ENCODE measurements around the gene SLC9A4. TPM values are rescaled to one million over a fixed set of nuclear protein-coding genes. Genes with fewer than 3 reads are reported as not detected.
A peak's percentile ranks its signal among the peaks of the same experiment; 100 is the strongest.

Gene SLC9A4
- total and polyA plus RNA-seq, 10 of the 15 experiments (the other 5 are each of a cell fraction or from before 2014, with no cell fraction given): 0.10 TPM; not detected in 9

DNA sequence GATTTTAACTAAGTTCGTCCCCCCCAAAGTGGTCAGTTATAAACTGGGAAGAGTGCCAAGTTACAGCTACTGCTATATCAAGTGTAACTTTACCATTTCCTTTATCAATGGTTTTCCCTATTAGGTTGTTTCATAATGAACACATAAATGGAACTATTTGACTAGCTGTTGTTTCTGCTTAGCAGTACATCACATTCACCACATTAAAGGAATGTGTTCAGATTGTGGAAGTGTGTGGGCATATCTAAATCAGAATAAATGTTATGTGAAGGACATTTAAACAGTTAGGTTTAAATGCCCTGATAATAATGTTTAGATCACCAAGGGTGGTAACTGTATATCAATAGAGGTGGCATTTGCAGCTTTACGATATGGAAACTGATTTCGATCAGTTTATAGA lies 45.1 kb downstream of the SLC9A4 start (continued):
- TF ChIP-seq HDAC6 (IDR thresholded peaks at IDR 0.05; ENCODE audit: unreplicated experiment) (no peak), GABPA (IDR thresholded peaks at IDR 0.05; ENCODE audit: low read depth) (no peak), GATAD2B (conservative IDR thresholded peaks at IDR 0.05; ENCODE audit: low read depth) (no peak)

DNA sequence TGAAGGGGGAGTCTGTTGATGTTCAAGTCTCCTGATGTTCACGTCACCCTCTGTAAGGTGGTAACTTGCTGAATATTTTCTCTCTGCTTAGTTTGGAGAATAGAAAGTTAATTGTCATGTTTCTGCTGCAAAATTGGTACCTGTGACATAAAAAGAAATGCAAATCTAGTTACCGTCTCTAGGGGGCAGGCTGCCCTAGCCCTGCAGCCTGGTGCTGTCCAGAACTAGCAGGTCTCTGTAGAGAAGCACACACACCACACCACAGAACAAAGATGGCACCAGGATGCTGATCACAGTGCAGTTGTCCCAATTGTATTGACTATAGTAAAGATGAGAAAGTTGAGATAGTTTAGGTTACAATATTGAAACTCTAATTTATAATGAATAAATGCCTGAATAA lies 47.0 kb downstream of the SLC9A4 start:
- POLR2A ChIA-PET: no interaction called here
- RAD21 ChIA-PET (ENCODE audit: unreplicated experiment): interaction anchor here (1.2 to 1.3 kb wide), 2 partner anchors 96 to 183 kb away, joined by 3 to 5 read pairs; no protein-coding TSS in a partner anchor
- no peak overlapping the region for H3K4me3 ChIP-seq
- TF ChIP-seq NFIC (IDR thresholded peaks at IDR 0.05; ENCODE audit: low read depth, low read length) (no peak), SMC3 (IDR thresholded peaks at IDR 0.05; ENCODE audit: borderline replicate concordance, low read length) (peak; percentile 42; the same call in 1 of the 2 replicates), MYB (IDR thresholded peaks at IDR 0.05; ENCODE audit: borderline replicate concordance, low read depth, low read length) (no peak), YY1 (IDR thresholded peaks at IDR 0.05; ENCODE audit: low read depth, low read length) (0 out of 2 replicates have a peak, but pooled peaks have one; percentile 61), RAD21 (IDR thresholded peaks at IDR 0.05; ENCODE audit: insufficient read depth, low read depth, low read length) (peak; percentile 71), HDAC6 (IDR thresholded peaks at IDR 0.05; ENCODE audit: unreplicated experiment) (no peak), NFYA (IDR thresholded peaks at IDR 0.05; ENCODE audit: borderline replicate concordance, low read depth, low read length) (no peak)
- TF ChIP-seq, protein P1, sequence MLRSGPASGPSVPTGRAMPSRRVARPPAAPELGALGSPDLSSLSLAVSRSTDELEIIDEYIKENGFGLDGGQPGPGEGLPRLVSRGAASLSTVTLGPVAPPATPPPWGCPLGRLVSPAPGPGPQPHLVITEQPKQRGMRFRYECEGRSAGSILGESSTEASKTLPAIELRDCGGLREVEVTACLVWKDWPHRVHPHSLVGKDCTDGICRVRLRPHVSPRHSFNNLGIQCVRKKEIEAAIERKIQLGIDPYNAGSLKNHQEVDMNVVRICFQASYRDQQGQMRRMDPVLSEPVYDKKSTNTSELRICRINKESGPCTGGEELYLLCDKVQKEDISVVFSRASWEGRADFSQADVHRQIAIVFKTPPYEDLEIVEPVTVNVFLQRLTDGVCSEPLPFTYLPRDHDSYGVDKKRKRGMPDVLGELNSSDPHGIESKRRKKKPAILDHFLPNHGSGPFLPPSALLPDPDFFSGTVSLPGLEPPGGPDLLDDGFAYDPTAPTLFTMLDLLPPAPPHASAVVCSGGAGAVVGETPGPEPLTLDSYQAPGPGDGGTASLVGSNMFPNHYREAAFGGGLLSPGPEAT (IDR thresholded peaks at IDR 0.05; ENCODE audit: low read depth): no peak
- TF ChIP-seq, protein P2, sequence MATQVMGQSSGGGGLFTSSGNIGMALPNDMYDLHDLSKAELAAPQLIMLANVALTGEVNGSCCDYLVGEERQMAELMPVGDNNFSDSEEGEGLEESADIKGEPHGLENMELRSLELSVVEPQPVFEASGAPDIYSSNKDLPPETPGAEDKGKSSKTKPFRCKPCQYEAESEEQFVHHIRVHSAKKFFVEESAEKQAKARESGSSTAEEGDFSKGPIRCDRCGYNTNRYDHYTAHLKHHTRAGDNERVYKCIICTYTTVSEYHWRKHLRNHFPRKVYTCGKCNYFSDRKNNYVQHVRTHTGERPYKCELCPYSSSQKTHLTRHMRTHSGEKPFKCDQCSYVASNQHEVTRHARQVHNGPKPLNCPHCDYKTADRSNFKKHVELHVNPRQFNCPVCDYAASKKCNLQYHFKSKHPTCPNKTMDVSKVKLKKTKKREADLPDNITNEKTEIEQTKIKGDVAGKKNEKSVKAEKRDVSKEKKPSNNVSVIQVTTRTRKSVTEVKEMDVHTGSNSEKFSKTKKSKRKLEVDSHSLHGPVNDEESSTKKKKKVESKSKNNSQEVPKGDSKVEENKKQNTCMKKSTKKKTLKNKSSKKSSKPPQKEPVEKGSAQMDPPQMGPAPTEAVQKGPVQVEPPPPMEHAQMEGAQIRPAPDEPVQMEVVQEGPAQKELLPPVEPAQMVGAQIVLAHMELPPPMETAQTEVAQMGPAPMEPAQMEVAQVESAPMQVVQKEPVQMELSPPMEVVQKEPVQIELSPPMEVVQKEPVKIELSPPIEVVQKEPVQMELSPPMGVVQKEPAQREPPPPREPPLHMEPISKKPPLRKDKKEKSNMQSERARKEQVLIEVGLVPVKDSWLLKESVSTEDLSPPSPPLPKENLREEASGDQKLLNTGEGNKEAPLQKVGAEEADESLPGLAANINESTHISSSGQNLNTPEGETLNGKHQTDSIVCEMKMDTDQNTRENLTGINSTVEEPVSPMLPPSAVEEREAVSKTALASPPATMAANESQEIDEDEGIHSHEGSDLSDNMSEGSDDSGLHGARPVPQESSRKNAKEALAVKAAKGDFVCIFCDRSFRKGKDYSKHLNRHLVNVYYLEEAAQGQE (IDR thresholded peaks at IDR 0.05; ENCODE audit: low read depth, low read length): 0 out of 2 replicates have a peak, but pooled peaks have one; percentile 37
- TF ChIP-seq, protein P3, sequence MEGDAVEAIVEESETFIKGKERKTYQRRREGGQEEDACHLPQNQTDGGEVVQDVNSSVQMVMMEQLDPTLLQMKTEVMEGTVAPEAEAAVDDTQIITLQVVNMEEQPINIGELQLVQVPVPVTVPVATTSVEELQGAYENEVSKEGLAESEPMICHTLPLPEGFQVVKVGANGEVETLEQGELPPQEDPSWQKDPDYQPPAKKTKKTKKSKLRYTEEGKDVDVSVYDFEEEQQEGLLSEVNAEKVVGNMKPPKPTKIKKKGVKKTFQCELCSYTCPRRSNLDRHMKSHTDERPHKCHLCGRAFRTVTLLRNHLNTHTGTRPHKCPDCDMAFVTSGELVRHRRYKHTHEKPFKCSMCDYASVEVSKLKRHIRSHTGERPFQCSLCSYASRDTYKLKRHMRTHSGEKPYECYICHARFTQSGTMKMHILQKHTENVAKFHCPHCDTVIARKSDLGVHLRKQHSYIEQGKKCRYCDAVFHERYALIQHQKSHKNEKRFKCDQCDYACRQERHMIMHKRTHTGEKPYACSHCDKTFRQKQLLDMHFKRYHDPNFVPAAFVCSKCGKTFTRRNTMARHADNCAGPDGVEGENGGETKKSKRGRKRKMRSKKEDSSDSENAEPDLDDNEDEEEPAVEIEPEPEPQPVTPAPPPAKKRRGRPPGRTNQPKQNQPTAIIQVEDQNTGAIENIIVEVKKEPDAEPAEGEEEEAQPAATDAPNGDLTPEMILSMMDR (IDR thresholded peaks at IDR 0.05 in 2 of 3, conservative IDR thresholded peaks at IDR 0.05 in 1 of 3; ENCODE audit: control insufficient read depth in 2 of 3, extremely low read depth in 1 of 3, insufficient read depth in 1 of 3, low read depth in 3 of 3, low read length in 3 of 3): peak; percentile 68 to 73 (median 72)
- in situ Hi-C loops (cut with MboI): no loop called here
- no peaks in the 10 kb centered on the region for H4K20me1 ChIP-seq (ENCODE audit: control insufficient read depth, insufficient read depth)
- intact Hi-C loops (cut with micrococcal nuclease; ENCODE audit: unreplicated experiment): loop anchor here (1.0 to 2.0 kb wide), 3 partner anchors 96 to 287 kb away; no protein-coding TSS in a partner anchor
- no peak overlapping the region for H3K27ac ChIP-seq (ENCODE audit: control insufficient read depth, insufficient read depth)
- 3% methylated on average over 2 of the region's 2 CpGs for WGBS (ENCODE audit: insufficient coverage, insufficient replicate concordance, low lambda C conversion rate, missing lambda C conversion rate)
- no peaks in the 10 kb centered on the region for H3K9me3 ChIP-seq (replicated peaks; ENCODE audit: control insufficient read depth, insufficient read depth, low read length)
- no peak overlapping the region for H3K9ac ChIP-seq (ENCODE audit: control insufficient read depth, insufficient read depth, low read length)
- ATAC-seq (peak; percentile 88), FAIRE-seq (peak; percentile 88), DNase-seq (ENCODE audit: low read depth, low spot score) (no peak)
- H3K36me3 ChIP-seq (ENCODE audit: control insufficient read depth in 2 of 2, insufficient read depth in 2 of 2, low read length in 1 of 2): no peaks in the 10 kb centered on the region
- no peak overlapping the region for H3K4me2 ChIP-seq (ENCODE audit: control insufficient read depth, insufficient read depth)
- no peaks in the 10 kb centered on the region; the same call in 1 of the 2 replicates for H3K4me1 ChIP-seq (ENCODE audit: control insufficient read depth, insufficient read depth, low read length)
- no peaks in the 10 kb centered on the region for H3K27me3 ChIP-seq (replicated peaks in 1 of 2; ENCODE audit: control insufficient read depth in 2 of 2, insufficient read depth in 2 of 2, low read length in 1 of 2)
- BruUV-seq (replicated peaks): no TSS peak
- no peak overlapping the region for H2AFZ ChIP-seq (ENCODE audit: control insufficient read depth, low read depth, low read length)
- CTCF ChIA-PET: interaction anchor here (0.6 to 2.5 kb wide), 6 partner anchors 7 to 193 kb away, joined by 3 to 12 read pairs (median 4); no protein-coding TSS in a partner anchor
- SMC1A ChIA-PET (ENCODE audit: uncharacterized antibody, unreplicated experiment): interaction anchor here (1.3 to 2.3 kb wide), 3 partner anchors 93 to 183 kb away, joined by 3 to 9 read pairs (median 4); no protein-coding TSS in a partner anchor
- no peaks in the 10 kb centered on the region for H3K79me2 ChIP-seq (ENCODE audit: control insufficient read depth, insufficient read depth, low read length)
